ENCODE results near the gene NCAPG2.

The NCAPG2 gene

GRCh38 chr7:158592541-158592940, 112.1 kb downstream of the NCAPG2 start:
- DNase-seq (ENCODE audit: extremely low read depth, low read depth) = no peak

GRCh38 chr7:158591944-158592343, 112.7 kb downstream of the NCAPG2 start:
- no peak for TF ChIP-seq CTCF (IDR thresholded peaks at IDR 0.05; ENCODE audit: low read depth, low read length)
- no peak for DNase-seq (ENCODE audit: extremely low read depth, low read depth)

More at GRCh38 chr7:158592541-158592940, 112.1 kb downstream of the NCAPG2 start:
- no peak for TF ChIP-seq CTCF (IDR thresholded peaks at IDR 0.05; ENCODE audit: low read depth, low read length)

- no peak for DNase-seq (ENCODE audit: extremely low read depth, low read depth)
- no peak for TF ChIP-seq CTCF (IDR thresholded peaks at IDR 0.05; ENCODE audit: low read depth, low read length)
These were observed 114.4 kb downstream of the NCAPG2 start for GRCh38 chr7:158590181-158590530.

GRCh38 chr7:158589653-158590052, 115.0 kb downstream of the NCAPG2 start:
- TF ChIP-seq CTCF (IDR thresholded peaks at IDR 0.05; ENCODE audit: low read depth, low read length) = no peak
- no peak for DNase-seq (ENCODE audit: extremely low read depth, low read depth)

GRCh38 chr7:158588878-158589442, 115.6 kb downstream of the NCAPG2 start:
- no peak for TF ChIP-seq CTCF (IDR thresholded peaks at IDR 0.05; ENCODE audit: low read depth, low read length)
- DNase-seq (ENCODE audit: extremely low read depth, low read depth) = no peak

- DNase-seq (ENCODE audit: extremely low read depth, low read depth) = no peak
These were observed 116.3 kb downstream of the NCAPG2 start for GRCh38 chr7:158588085-158588877.

More at GRCh38 chr7:158588085-158588877, 116.3 kb downstream of the NCAPG2 start:
- TF ChIP-seq CTCF (IDR thresholded peaks at IDR 0.05; ENCODE audit: low read depth, low read length) = no peak
